ENCODE results near the gene CRYGC. TPM values are rescaled to one million over a fixed set of nuclear protein-coding genes. Genes with fewer than 3 reads are reported as not detected.

The CRYGC gene
- total and polyA plus RNA-seq, 2 of the 13 experiments (the other 11 are each of a cell fraction or from before 2014, with no cell fraction given) = 0.20 to 0.27 TPM

DNA sequence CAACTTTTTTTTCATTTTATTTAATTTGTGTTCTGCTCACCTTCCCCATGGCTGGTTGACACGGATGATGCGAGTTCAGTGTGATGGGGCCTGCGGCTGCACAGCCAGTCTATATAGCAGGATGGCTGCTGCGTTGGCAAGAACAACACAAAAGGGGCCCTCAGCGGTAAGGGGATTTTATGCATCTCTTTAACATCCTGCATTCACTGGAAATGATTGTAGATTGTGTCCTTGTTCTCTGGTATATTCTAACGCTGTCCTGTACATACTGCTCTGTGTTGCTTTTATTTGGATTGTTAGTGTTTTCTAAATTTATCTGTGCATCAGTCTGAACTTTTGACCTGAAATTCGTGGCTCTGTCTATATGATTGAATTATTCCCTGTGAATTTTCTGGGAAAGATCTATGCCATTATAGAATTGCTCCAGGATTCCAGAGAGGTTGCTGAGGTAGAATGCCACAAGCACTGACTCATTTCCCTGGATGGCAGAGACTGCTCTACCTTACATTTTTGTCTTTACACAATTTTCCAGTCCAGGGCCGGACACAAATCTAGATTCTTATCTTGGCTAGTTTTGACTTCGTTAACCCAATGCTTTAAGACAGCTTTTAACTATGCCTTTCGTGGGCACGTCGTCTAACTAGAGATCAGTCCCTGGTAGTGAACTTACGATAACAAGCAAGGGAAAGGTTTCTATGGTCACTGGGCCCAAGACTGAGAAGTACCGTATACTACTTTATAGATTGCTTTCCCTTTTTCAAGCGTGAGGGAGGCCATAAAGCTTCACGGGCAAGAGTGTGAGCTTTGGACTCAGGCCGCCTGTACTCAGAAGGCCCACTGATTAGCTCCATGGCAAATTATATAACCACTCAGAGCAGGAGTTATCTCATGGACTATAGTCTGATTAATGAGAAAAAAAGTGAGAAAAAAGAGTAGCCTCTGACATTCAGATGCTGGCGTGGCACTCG lies at the start of gene CRYGC (continued):
- TF ChIP-seq, protein P1, sequence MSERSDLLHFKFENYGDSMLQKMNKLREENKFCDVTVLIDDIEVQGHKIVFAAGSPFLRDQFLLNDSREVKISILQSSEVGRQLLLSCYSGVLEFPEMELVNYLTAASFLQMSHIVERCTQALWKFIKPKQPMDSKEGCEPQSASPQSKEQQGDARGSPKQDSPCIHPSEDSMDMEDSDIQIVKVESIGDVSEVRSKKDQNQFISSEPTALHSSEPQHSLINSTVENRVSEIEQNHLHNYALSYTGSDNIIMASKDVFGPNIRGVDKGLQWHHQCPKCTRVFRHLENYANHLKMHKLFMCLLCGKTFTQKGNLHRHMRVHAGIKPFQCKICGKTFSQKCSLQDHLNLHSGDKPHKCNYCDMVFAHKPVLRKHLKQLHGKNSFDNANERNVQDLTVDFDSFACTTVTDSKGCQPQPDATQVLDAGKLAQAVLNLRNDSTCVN (CRISPR knock-in tag; IDR thresholded peaks at IDR 0.05; ENCODE audit: borderline replicate concordance) = peak; percentile 57; the same call in 1 of the 2 replicates
- no peak for TF ChIP-seq KDM3A (CRISPR knock-in tag; IDR thresholded peaks at IDR 0.05; ENCODE audit: low read depth)
- TF ChIP-seq RNF2 (conservative IDR thresholded peaks at IDR 0.05; ENCODE audit: low read depth) = no peak
- TF ChIP-seq POLR2AphosphoS2 (IDR thresholded peaks at IDR 0.05; ENCODE audit: low read depth, low read length) = no peak
- TF ChIP-seq, protein P2, sequence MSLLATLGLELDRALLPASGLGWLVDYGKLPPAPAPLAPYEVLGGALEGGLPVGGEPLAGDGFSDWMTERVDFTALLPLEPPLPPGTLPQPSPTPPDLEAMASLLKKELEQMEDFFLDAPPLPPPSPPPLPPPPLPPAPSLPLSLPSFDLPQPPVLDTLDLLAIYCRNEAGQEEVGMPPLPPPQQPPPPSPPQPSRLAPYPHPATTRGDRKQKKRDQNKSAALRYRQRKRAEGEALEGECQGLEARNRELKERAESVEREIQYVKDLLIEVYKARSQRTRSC (CRISPR knock-in tag; IDR thresholded peaks at IDR 0.05; ENCODE audit: low read depth) = no peak
- no peak for TF ChIP-seq MEIS2 (CRISPR knock-in tag; IDR thresholded peaks at IDR 0.05)
- TF ChIP-seq, protein P3, sequence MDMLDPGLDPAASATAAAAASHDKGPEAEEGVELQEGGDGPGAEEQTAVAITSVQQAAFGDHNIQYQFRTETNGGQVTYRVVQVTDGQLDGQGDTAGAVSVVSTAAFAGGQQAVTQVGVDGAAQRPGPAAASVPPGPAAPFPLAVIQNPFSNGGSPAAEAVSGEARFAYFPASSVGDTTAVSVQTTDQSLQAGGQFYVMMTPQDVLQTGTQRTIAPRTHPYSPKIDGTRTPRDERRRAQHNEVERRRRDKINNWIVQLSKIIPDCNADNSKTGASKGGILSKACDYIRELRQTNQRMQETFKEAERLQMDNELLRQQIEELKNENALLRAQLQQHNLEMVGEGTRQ (IDR thresholded peaks at IDR 0.05; ENCODE audit: low read depth, low read length) = no peak
- TF ChIP-seq, protein P3 (CRISPR knock-in tag; IDR thresholded peaks at IDR 0.05; ENCODE audit: borderline replicate concordance) = no peak
- no peak for TF ChIP-seq IRX3 (CRISPR knock-in tag; IDR thresholded peaks at IDR 0.05; ENCODE audit: borderline replicate concordance, low read depth)
- no peak for TF ChIP-seq ZNF350 (CRISPR knock-in tag; IDR thresholded peaks at IDR 0.05; ENCODE audit: borderline replicate concordance, low read depth)
- no peak for TF ChIP-seq YEATS4 (CRISPR knock-in tag; IDR thresholded peaks at IDR 0.05; ENCODE audit: borderline replicate concordance)
- TF ChIP-seq, protein P4, sequence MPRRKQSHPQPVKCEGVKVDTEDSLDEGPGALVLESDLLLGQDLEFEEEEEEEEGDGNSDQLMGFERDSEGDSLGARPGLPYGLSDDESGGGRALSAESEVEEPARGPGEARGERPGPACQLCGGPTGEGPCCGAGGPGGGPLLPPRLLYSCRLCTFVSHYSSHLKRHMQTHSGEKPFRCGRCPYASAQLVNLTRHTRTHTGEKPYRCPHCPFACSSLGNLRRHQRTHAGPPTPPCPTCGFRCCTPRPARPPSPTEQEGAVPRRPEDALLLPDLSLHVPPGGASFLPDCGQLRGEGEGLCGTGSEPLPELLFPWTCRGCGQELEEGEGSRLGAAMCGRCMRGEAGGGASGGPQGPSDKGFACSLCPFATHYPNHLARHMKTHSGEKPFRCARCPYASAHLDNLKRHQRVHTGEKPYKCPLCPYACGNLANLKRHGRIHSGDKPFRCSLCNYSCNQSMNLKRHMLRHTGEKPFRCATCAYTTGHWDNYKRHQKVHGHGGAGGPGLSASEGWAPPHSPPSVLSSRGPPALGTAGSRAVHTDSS (CRISPR knock-in tag; conservative IDR thresholded peaks at IDR 0.05) = no peak
- TF ChIP-seq, protein P5, sequence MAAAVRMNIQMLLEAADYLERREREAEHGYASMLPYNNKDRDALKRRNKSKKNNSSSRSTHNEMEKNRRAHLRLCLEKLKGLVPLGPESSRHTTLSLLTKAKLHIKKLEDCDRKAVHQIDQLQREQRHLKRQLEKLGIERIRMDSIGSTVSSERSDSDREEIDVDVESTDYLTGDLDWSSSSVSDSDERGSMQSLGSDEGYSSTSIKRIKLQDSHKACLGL (CRISPR knock-in tag; IDR thresholded peaks at IDR 0.05) = no peak
- no peak for TF ChIP-seq ZKSCAN1 (IDR thresholded peaks at IDR 0.05; ENCODE audit: low read length)
- no peak for TF ChIP-seq ZNF891 (CRISPR knock-in tag; IDR thresholded peaks at IDR 0.05)
- TF ChIP-seq MAFF (IDR thresholded peaks at IDR 0.05; ENCODE audit: low read depth, low read length) = no peak
- no peak for TF ChIP-seq RFX5 (IDR thresholded peaks at IDR 0.05; ENCODE audit: low read depth, low read length)
- no peak for TF ChIP-seq ARNT2 (CRISPR knock-in tag; IDR thresholded peaks at IDR 0.05; ENCODE audit: low read depth)
- TF ChIP-seq ZNF367 (CRISPR knock-in tag; IDR thresholded peaks at IDR 0.05; ENCODE audit: borderline replicate concordance) = no peak
- no peak for TF ChIP-seq SRSF1 (optimal IDR thresholded peaks at IDR 0.05; ENCODE audit: low read depth, low read length)
- no peak for TF ChIP-seq FOXP1 (IDR thresholded peaks at IDR 0.05)
- TF ChIP-seq FOXP1 (CRISPR knock-in tag; IDR thresholded peaks at IDR 0.05) = no peak
- peak; percentile 21; the same call in 1 of the 2 replicates for TF ChIP-seq RXRA (CRISPR knock-in tag; IDR thresholded peaks at IDR 0.05)
- no peak for TF ChIP-seq PRPF4 (IDR thresholded peaks at IDR 0.05; ENCODE audit: low read depth, low read length, poor library complexity, severe bottlenecking)
- TF ChIP-seq ZNF839 (CRISPR knock-in tag; IDR thresholded peaks at IDR 0.05; ENCODE audit: borderline replicate concordance) = no peak

Measured in HepG2 (cell line).